Panc1 (cell line): Measurements from ENCODE around the gene DOCK3. TPM values are rescaled to one million over a fixed set of nuclear protein-coding genes. Genes with fewer than 3 reads are reported as not detected.
"Not testable (repeated sequence)": the region's sequence is repeated elsewhere in the genome, so short reads cannot be mapped to it uniquely, and the experiment has no call there.

Source experiments
- ATAC-seq: fragments of 200-7000 bp; cut with Tn5 transposase; 2 replicates; pipeline ENCODE4 v1.9.1; 2020; ENCODE audit warnings: mild to moderate bottlenecking, moderate library complexity
- BruUV-seq: library from RNA; stranded (reverse); fragments of 400-500 nt; replicated peaks from 2 replicates; lab custom pipeline; 2021; lab: Mats Ljungman, UMichigan
- CTCF ChIA-PET: fragments of 300-600 bp; sonication (Branson Sonifier 250); formaldehyde crosslinking; loops from one replicate; lab custom pipeline; 2022; ENCODE audit warnings: antibody characterized with exemption; lab: Charles Lee
- POLR2A ChIA-PET: fragments of 300-600 bp; sonication (Branson Sonifier 250); formaldehyde crosslinking; loops from one replicate; lab custom pipeline; 2022; ENCODE audit warnings: antibody characterized with exemption; lab: Charles Lee
- DNase-seq: peaks from one replicate; pipeline ENCODE4 v3.0.0-alpha.2; 2010; ENCODE audit warnings: low read depth, low spot score
- H3K27ac ChIP-seq: 2 replicates; pipeline ENCODE4 v1.5.1; 2011; ENCODE audit warnings: mild to moderate bottlenecking, low read length, inconsistent platforms
- H3K27me3 ChIP-seq: fragments of 200-500 bp; sonication (Bioruptor generic); 2 replicates; pipeline ENCODE4 v1.6.0; 2014; ENCODE audit warnings: low read length, inconsistent platforms; ENCODE audit not compliant: control insufficient read depth, insufficient read depth
- H3K36me3 ChIP-seq: fragments of 200-500 bp; sonication (Bioruptor generic); 2 replicates; pipeline ENCODE4 v1.5.1; 2014; ENCODE audit warnings: inconsistent platforms, mild to moderate bottlenecking, low read length, moderate library complexity; ENCODE audit not compliant: control insufficient read depth, insufficient read depth
- H3K4me1 ChIP-seq: 2 replicates; pipeline ENCODE4 v1.5.1; 2011; ENCODE audit warnings: inconsistent platforms, mild to moderate bottlenecking, low read length, moderate library complexity; ENCODE audit not compliant: control insufficient read depth, insufficient read depth
- H3K4me3 ChIP-seq, 2 experiments: 2 replicates each; pipeline ENCODE4 v1.5.1; 2011 to 2012; ENCODE audit warnings: low read depth in 2 of 2, low read length in 2 of 2, mild to moderate bottlenecking in 2 of 2, inconsistent platforms in 1 of 2, moderate library complexity in 1 of 2
- H3K9me3 ChIP-seq: fragments of 200-500 bp; sonication (Bioruptor generic); 2 replicates; pipeline ENCODE4 v1.5.1; 2014; ENCODE audit warnings: low read depth, mild to moderate bottlenecking, inconsistent platforms, low read length, moderate library complexity; ENCODE audit not compliant: control insufficient read depth, insufficient read depth
- CTCF ChIP-seq: fragments of 450-650 bp; IDR thresholded peaks from 2 replicates; pipeline ENCODE4 v1.5.1; 2017; ENCODE audit warnings: mild to moderate bottlenecking
- POLR2AphosphoS5 ChIP-seq: IDR thresholded peaks from 2 replicates; pipeline ENCODE4 v1.6.1; 2012; ENCODE audit warnings: mild to moderate bottlenecking, low read depth, low read length, moderate library complexity
- REST ChIP-seq, 2 experiments: IDR thresholded peaks; 2 replicates each; pipeline ENCODE4 v1.6.1; 2011 to 2012; ENCODE audit warnings: low read depth in 2 of 2, control low read depth in 1 of 2, low read length in 1 of 2, mild to moderate bottlenecking in 1 of 2, moderate library complexity in 1 of 2; ENCODE audit not compliant: insufficient read depth in 1 of 2
- SIN3A ChIP-seq: IDR thresholded peaks from 2 replicates; pipeline ENCODE4 v1.6.1; 2012; ENCODE audit warnings: low read depth, mild to moderate bottlenecking, low read length, moderate library complexity, borderline replicate concordance; ENCODE audit not compliant: insufficient read depth
- TCF7L2 ChIP-seq: IDR thresholded peaks from 2 replicates; pipeline ENCODE4 v1.6.1; 2011; ENCODE audit warnings: mild to moderate bottlenecking, low read depth, low read length, inconsistent platforms
- in situ Hi-C: cut with HindIII; loops from 2 replicates; pipeline ENCODE4 v1.10.0; 2016; ENCODE audit warnings: low sequenced_read_pairs, low pct_unique_long_range_greater_than_20kb
- intact Hi-C: fragments of 100-400 bp; cut with micrococcal nuclease; formaldehyde crosslinking; loops from one replicate; pipeline ENCODE4 v1.10.0; 2022; ENCODE audit not compliant: unreplicated experiment
- total RNA-seq: library from RNA; stranded (reverse); gene quantifications from one replicate; pipeline ENCODE4 v1.2.1, GENCODE V29; 2021; ENCODE audit not compliant: unreplicated experiment

DOCK3 gene
- total RNA-seq, 1 experiment from 2014 or later = 0.21 TPM

GRCh38 chr3:51083490-51083889, 408.8 kb downstream of the DOCK3 start:
- Histone ChIP-seq H3K36me3 (no peaks in the 10 kb centered on the region), H3K27ac (no peak overlapping the region), H3K4me3 (no peak overlapping the region), H3K4me1 (no peaks in the 10 kb centered on the region), H3K9me3 (no peaks in the 10 kb centered on the region), H3K27me3 (no peaks in the 10 kb centered on the region)
- ChIA-PET CTCF (no interaction called here), POLR2A (no interaction called here)
- in situ Hi-C loops = no loop called here
- DNase-seq (no peak), ATAC-seq (no peak)
- intact Hi-C loops = no loop called here
- BruUV-seq = no TSS peak
- TF ChIP-seq POLR2AphosphoS5 (no peak), SIN3A (no peak)

- CTCF ChIA-PET, POLR2A ChIA-PET, ATAC-seq: not testable (repeated sequence)
Observed at GRCh38 chr3:51092141-51092540, 417.4 kb downstream of the DOCK3 start.

GRCh38 chr3:51094838-51095237, 420.1 kb downstream of the DOCK3 start:
- H3K36me3 ChIP-seq, POLR2A ChIA-PET, H3K9me3 ChIP-seq, H3K27me3 ChIP-seq, H3K4me1 ChIP-seq, in situ Hi-C loops, DNase-seq, CTCF ChIA-PET, BruUV-seq, ATAC-seq, H3K4me3 ChIP-seq, H3K27ac ChIP-seq, intact Hi-C loops: not testable (repeated sequence)

More at GRCh38 chr3:51092141-51092540, 417.4 kb downstream of the DOCK3 start:
- in situ Hi-C loops, H3K9me3 ChIP-seq, H3K36me3 ChIP-seq, intact Hi-C loops, DNase-seq, H3K4me3 ChIP-seq, H3K27me3 ChIP-seq, BruUV-seq, H3K4me1 ChIP-seq, H3K27ac ChIP-seq: not testable (repeated sequence)

GRCh38 chr3:51099794-51100535, 425.2 kb downstream of the DOCK3 start:
- peak; percentile 10 for DNase-seq
- peak; percentile 83 for ATAC-seq
- TF ChIP-seq SIN3A = no peak
- TF ChIP-seq CTCF = peak; percentile 77
- TF ChIP-seq REST (IDR thresholded peaks at IDR 0.05; ENCODE audit: insufficient read depth in 1 of 2, low read depth in 2 of 2, low read length in 1 of 2) = no peak
- no peak for TF ChIP-seq TCF7L2
- TF ChIP-seq POLR2AphosphoS5 = no peak
- no peak overlapping the region for H3K27ac ChIP-seq
- no TSS peak for BruUV-seq
- no peaks in the 10 kb centered on the region for H3K36me3 ChIP-seq
- in situ Hi-C loops = no loop called here
- intact Hi-C loops = loop anchor here (2.0 kb wide), 1 partner anchor 273 kb away; no protein-coding TSS in a partner anchor
- H3K9me3 ChIP-seq = no peaks in the 10 kb centered on the region
- no peak overlapping the region for H3K4me3 ChIP-seq
- POLR2A ChIA-PET = no interaction called here
- H3K4me1 ChIP-seq = no peaks in the 10 kb centered on the region
- CTCF ChIA-PET = interaction anchor here (0.6 to 1.0 kb wide), 4 partner anchors 200 to 279 kb away, joined by 3 to 6 read pairs (median 4); no protein-coding TSS in a partner anchor
- H3K27me3 ChIP-seq = no peaks in the 10 kb centered on the region
